Measurements from ENCODE around the gene SARNP.
A peak's percentile ranks its signal among the peaks of the same experiment; 100 is the strongest.
"Not testable (repeated sequence)": the region's sequence is repeated elsewhere in the genome, so short reads cannot be mapped to it uniquely, and the experiment has no call there.

SARNP gene

DNA sequence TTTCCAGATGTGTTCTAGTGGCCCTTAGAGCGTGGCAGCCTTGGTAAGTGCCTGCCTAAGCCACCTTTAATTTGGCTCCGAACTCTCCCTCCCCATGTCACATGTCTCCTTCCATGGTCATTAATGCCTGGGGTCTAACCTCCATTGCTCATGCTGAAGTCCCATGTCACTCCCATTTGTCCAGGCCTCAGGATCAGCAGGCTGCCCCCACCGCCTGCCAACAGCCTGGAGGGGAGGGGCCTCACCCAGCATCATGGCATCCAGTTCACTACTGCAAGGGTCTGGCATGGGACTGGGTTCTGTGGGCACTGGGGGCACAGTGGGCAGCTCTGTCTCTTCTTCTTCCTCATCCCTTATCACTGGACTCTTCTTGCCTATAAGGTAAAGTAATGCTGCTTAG lies 20.8 kb upstream of the SARNP start:
- no peak for DNase-seq

DNA sequence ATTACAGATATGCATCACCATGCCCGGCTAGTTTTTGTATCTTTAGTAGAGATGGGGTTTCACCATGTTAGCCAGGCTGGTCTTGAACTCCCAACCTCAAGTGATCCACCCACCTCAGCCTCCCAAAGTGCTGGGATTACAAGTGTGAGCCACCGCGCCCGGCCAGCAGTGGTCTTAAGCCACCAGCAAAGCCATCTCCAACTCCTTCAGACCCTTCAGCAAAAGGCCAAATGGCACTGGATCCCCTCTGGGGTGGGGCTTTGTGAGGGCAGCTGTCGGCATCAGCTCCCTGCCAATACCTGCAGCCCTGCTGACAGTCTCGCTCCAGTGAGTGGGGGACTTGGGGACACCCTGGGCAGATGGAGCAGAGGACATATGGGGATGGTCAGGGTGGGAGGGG lies 16.9 kb upstream of the SARNP start:
- not testable (repeated sequence) for DNase-seq

DNA sequence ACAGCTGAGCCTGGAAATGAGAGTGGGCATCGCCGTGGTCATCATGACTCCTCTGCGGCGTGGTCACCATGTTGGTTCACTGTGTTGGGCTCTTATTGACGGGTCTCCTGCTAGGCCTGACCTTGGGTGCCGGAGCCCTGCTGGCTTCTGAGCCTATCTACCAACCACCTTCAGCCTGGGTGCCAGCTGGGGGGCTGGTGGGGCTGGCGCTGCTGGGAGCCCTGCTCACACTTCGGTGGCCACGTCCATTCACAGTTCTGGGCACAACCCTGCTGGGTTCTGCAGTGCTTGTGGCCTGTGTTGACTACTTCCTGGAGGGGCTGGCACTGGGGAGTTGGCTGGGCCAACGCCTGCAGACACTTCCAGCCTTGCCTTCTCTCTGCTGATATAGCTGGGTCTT lies 15.5 kb upstream of the SARNP start:
- no peak for DNase-seq

GRCh38 chr12:55831447-55831815 lies 13.9 kb upstream of the SARNP start:
- DNase-seq: no peak

- peak; percentile 62 for DNase-seq
Measured at GRCh38 chr12:55830601-55831446, 13.3 kb upstream of the SARNP start.

- no peak for DNase-seq
Measured at GRCh38 chr12:55829967-55830600, 12.6 kb upstream of the SARNP start.

DNA sequence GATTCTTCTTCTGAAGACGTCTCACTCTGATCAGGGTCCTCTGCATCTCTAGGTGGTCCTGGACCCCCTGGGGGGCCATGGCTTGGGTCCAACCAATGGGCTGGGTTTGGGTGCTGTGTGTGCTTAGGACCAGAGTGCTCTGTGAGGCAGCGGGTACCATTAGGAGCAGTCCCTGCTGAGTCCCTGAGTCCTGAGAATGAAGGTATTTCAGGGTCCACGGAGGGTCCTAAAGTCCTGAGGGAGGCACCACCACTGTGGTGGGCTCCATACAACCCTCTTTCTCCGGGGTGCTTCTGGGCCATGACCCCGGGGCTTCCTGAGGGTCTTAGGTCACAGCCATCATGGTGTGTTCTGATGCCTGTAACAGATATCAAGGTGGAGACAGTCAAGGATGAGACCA lies 10.8 kb upstream of the SARNP start:
- DNase-seq: no peak

GRCh38 chr12:55827806-55828205 lies 10.3 kb upstream of the SARNP start:
- no peak for DNase-seq

GRCh38 chr12:55824726-55825125 lies 7.2 kb upstream of the SARNP start:
- no peak for DNase-seq

DNA sequence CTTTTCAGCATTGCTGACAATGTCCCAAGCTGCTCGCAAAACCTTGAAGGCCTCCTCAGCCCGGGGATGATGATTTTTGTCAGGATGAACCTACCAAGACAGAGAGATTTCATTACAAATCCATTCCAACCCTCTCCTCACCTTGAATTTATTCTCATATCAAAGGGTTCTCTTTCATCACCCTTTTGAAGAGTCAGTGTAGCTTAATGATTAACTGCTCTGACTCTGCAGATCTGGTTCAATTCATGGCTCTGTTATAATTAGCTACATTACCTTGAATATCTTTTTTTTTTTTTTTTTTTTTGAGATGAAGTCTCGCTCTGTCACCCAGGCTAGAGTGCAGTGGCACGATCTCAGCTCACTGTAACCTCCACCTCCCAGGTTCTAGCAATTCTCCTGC lies 5.9 kb upstream of the SARNP start:
- no peak for DNase-seq

DNA sequence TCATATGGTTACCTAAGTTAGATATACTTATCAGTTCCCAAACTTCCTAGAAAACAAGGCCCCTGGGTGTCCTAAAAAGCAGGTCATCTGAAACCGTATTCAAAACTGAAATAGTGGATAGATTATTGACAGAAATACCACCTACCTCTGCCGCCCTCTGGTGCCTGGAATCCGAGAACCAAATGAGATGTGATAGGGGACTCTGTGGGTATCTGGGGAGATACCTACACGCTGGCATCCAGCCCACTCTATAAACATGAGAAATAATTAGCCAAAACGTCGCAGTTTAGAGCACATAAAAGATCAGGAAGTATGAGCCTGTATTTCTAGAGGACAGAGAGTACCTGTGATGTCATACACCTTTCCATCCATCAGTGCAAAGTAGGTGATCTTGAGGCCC lies 4.7 kb upstream of the SARNP start:
- DNase-seq: no peak

- no peak for DNase-seq
Measured at GRCh38 chr12:55820679-55821078, 3.2 kb upstream of the SARNP start.

DNA sequence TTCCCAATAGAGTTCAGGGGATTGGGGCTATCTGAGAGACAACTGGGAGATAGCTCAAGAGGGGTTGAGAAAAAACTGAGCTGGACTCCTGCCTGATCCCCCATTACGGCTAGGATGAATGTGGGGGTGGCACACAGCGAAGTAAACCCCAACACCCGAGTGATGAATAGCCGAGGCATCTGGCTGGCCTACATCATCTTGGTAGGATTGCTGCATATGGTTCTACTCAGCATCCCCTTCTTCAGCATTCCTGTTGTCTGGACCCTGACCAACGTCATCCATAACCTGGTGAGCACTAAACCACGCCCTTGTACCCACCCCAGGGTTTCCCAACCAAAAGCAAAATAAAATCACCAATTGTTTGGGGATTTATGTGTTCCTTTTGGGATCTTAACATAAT lies 1.4 kb upstream of the SARNP start:
- DNase-seq: no peak

DNA sequence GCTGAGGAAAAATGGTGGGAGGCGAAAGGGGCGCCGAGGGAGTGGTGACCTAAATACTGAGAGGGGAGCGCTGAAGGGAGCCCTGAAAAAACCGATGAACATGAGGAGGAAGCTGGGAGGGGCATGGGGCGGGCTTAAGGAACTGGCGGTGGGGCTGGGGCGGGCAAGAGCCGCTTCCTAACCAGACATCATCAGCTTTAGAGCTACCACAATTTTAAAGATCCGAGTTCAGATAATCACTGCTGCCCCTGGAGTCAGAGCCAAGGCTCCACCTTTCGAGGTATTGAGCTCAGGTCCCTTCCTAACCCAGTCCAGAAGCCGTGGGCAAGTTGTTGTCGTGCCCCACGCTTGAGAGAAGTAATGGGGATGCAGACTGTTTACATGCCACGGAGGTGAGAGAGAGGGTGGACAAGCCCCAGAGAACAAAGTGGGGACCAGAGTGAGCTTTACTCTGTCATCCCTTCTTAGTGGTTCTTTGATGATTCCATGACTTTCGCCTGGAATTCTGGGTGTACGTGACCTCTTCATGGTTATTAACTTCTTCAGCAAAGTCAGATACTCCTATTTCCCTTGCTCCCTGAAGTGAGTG lies 710 bp upstream of the SARNP start:
- DNase-seq: no peak

GRCh38 chr12:55816881-55817344 lies 611 bp downstream of the SARNP start:
- DNase-seq: no peak

GRCh38 chr12:55815473-55815872 lies 2.1 kb downstream of the SARNP start:
- DNase-seq: no peak

DNA sequence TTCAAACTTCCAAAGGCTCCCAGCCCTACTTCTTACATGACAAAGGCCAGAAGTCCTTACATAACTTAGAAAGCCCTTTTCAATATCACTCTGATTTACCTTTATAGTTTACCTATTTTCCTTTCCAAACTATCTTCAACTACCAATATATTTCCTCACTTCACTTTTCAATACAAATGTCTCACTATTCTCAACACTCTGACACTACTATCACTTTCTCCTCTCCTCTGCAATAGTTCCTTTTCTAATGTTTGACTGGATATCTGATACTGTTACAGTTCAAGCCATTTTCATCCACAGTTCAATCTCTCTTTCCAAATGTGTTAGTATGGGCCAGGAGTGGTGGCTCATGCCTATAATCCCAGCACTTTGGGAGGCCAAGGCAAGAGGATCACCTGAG lies 3.3 kb downstream of the SARNP start:
- no peak for DNase-seq

GRCh38 chr12:55812088-55812487 lies 5.4 kb downstream of the SARNP start:
- DNase-seq: no peak

- no peak for DNase-seq
Measured at GRCh38 chr12:55809274-55809673, 8.2 kb downstream of the SARNP start.

DNA sequence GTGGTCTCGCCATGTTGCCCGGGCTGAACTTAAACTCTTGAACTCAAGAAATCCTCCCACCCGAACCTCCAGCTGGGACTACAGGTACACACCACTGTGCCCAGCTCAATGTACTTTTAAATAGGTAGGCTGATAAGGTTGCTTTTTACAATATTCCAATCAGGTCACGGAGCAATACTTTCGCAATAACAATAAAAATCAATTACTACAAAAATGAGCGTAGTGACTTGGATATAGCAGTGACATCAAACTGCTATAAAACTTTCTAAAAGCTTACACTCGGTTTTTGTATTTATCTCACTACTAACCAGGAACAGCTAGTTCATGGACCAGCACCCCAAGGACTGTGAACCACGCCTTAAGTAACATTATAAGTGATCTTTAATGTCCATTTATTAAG lies 10.5 kb downstream of the SARNP start:
- DNase-seq: no peak

DNA sequence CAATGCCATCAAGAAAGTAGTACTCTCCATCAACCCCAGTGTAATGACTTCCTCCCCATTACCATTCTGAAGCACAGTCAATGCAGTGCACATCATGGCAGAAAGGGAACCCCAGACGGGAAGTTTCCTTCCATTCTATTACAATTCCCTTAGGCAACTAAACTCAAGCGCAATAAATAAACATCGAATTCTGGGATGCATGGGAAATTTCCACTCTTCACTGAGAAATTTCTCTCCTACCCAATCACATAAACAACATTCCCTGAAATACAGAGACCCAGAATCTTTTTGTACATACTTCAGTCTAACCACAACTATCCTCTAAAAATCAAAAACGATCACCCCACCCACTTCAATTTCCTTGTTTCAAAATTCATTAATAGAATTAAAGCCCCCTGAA lies 20.0 kb downstream of the SARNP start:
- DNase-seq: no peak

DNA sequence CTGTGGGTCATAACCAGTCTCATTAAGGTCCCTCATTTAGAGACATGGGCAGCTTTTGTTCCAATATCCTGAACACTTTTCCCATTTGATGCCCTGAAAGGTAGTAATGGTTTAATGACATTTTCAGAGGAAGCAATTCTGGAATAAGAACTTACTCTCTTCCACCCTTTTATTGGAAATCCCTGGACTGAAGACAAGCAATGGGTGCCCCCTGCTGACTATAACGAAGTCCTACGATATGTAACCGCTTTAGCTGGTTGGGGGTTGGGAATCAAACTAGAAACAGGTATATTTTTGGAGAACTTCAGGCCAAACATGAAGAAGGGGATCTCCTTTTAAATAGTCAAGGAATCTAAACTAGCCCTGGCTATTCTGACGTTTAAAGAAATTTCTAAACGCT lies 20.5 kb downstream of the SARNP start:
- peak; percentile 25 for DNase-seq

DNA sequence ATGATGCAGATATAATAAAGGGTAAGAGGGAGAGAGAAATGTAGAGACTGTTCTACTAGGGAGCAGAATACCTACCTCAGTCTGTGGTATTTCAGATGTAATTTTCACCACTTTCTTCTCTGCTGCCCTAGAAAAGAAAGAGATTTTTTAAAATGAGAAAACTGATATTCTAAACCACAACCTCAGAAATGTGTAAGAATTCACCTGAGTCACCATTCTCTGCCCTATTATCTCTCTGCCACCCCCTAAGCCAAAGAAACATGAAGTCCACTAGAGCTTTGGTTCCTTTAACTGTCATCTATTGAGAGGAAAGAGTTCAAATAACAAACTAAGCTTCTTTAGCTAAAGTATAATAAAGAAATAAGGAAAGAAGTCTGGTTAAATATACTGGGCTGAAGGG lies 21.6 kb downstream of the SARNP start:
- no peak for DNase-seq

- no peak for DNase-seq
Measured at GRCh38 chr12:55789893-55790292, 27.6 kb downstream of the SARNP start.

Measured in 8988T (cell line).